Measurements from ENCODE around the gene CAPN10. TPM values are rescaled to one million over a fixed set of nuclear protein-coding genes. Genes with fewer than 3 reads are reported as not detected.

CAPN10 gene
- total RNA-seq, 1 experiment from 2014 or later = 27.8 TPM

- Mint-ChIP-seq H3K9me3 (ENCODE audit: unreplicated experiment) (peaks cover 16% of the 10 kb centered on the region), H3K4me1 (ENCODE audit: low read depth, unreplicated experiment) (no peaks in the 10 kb centered on the region), H3K27me3 (ENCODE audit: insufficient read depth, unreplicated experiment) (no peaks in the 10 kb centered on the region), H3K36me3 (ENCODE audit: insufficient read depth, unreplicated experiment) (peaks cover 6% of the 10 kb centered on the region), H3K27ac (ENCODE audit: unreplicated experiment) (no peak overlapping the region), H3K4me3 (ENCODE audit: unreplicated experiment) (no peak overlapping the region)
- no peak overlapping the region for H3K4me3 ChIP-seq (ENCODE audit: low read depth, low read length)
- TF ChIP-seq CTCF (IDR thresholded peaks at IDR 0.05; ENCODE audit: insufficient read depth in 1 of 2, low read depth in 1 of 2, low read length in 1 of 2, severe bottlenecking in 1 of 2, unreplicated experiment in 1 of 2) = no peak
- no peaks in the 10 kb centered on the region; the same call in none of the 2 replicates for H3K36me3 ChIP-seq (ENCODE audit: control insufficient read depth, insufficient read depth, low read length)
- CTCF ChIA-PET = no interaction called here
- intact Hi-C loops (cut with micrococcal nuclease; ENCODE audit: unreplicated experiment) = no loop called here
- no peaks in the 10 kb centered on the region for H3K27me3 ChIP-seq (replicated peaks; ENCODE audit: control insufficient read depth, insufficient read depth, low read length)
- H3K9me3 ChIP-seq = 0 out of 2 replicates have a peak, but pooled peaks cover 3% of the 10 kb centered on the region
- BruUV-seq (replicated peaks) = no TSS peak
- peak in 1 of 2 experiments; percentile 26 for DNase-seq
- POLR2A ChIA-PET = no interaction called here
- H3K4me1 ChIP-seq = no peaks in the 10 kb centered on the region
These were observed 43.6 kb downstream of the CAPN10 start for GRCh38 chr2:240629968-240630770.

DNA sequence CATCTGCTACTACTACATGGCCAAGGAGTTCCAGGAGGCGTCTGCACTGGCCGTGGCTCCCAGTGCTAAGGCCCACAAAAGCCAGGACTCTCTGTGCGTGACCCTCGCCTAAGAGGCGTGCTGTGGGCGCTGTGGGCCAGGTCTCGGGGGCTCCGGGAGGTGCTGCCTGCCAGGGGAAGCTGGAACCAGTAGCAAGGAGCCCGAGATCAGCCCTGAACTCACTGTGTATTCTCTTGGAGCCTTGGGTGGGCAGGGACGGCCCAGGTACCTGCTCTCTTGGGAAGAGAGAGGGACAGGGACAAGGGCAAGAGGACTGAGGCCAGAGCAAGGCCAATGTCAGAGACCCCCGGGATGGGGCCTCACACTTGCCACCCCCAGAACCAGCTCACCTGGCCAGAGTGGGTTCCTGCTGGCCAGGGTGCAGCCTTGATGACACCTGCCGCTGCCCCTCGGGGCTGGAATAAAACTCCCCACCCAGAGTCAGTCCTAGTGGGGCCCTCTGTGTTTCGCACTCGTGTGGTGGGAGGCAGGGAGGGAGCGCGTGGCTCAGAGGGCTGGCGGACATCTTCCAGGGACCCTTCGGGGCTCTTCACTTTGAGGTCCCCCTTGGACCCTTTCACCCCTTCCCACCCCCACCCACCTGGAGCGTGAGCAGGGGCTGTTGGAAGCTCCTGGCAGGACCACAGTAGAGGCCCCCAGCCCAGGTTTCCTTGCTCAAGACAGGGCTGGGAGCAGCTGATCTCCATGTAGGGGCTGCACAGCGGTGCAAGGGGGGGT lies 44.4 kb downstream of the CAPN10 start:
- H3K27ac Mint-ChIP-seq (ENCODE audit: unreplicated experiment) = no peak overlapping the region
- DNase-seq = no peak
- no TSS peak for BruUV-seq (replicated peaks)
- H3K4me3 Mint-ChIP-seq (ENCODE audit: unreplicated experiment) = no peak overlapping the region
- H3K27me3 Mint-ChIP-seq (ENCODE audit: insufficient read depth, unreplicated experiment) = no peaks in the 10 kb centered on the region
- ChIA-PET CTCF (no interaction called here), POLR2A (no interaction called here)
- H3K9me3 Mint-ChIP-seq (ENCODE audit: unreplicated experiment) = peaks cover 16% of the 10 kb centered on the region
- TF ChIP-seq CTCF (IDR thresholded peaks at IDR 0.05; ENCODE audit: insufficient read depth in 1 of 2, low read depth in 1 of 2, low read length in 1 of 2, severe bottlenecking in 1 of 2, unreplicated experiment in 1 of 2) = no peak
- Histone ChIP-seq H3K9me3 (0 out of 2 replicates have a peak, but pooled peaks cover 3% of the 10 kb centered on the region), H3K4me1 (no peaks in the 10 kb centered on the region), H3K27me3 (replicated peaks; ENCODE audit: control insufficient read depth, insufficient read depth, low read length) (no peaks in the 10 kb centered on the region), H3K4me3 (ENCODE audit: low read depth, low read length) (no peak overlapping the region), H3K36me3 (ENCODE audit: control insufficient read depth, insufficient read depth, low read length) (no peaks in the 10 kb centered on the region; the same call in none of the 2 replicates)
- H3K4me1 Mint-ChIP-seq (ENCODE audit: low read depth, unreplicated experiment) = no peaks in the 10 kb centered on the region
- intact Hi-C loops (cut with micrococcal nuclease; ENCODE audit: unreplicated experiment) = no loop called here
- peaks cover 6% of the 10 kb centered on the region for H3K36me3 Mint-ChIP-seq (ENCODE audit: insufficient read depth, unreplicated experiment)

DNA sequence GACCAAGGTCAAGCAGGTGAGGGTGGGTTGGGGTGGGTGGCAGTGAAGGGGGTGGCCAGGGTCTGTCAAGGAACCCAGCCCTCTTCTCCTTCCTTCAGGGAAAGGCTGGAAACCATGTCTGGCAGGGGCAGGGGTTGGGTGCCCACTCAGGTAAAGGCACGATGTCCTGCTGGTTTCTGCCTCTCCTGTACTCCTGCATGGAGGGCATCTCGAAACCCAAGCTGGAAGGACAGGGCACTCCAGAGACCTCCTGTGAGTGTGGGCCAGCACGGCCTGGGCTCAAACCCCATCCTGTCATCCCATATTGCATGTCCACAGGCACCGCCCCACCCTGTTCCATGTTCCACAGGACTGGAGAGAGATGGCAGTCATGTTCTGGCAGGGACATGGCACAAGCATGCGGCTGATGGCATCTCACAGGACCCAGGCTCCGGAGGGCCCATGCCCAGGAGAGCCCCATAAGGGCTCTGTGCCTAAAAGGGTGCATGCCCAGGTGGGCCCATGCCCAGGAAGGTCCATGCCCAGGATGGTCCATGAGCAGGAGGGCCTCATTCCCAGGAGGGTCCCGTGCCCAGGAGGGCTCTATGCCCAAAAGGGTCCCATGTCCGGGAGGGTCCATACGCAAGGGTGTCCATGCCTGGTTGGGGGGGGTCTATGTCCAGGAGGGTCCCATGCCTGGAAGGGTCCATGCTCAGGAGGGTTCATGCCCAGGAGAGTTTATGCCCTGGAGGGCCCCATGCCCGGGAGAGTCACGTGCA lies 45.2 kb downstream of the CAPN10 start:
- TF ChIP-seq CTCF (IDR thresholded peaks at IDR 0.05; ENCODE audit: insufficient read depth in 1 of 2, low read depth in 1 of 2, low read length in 1 of 2, severe bottlenecking in 1 of 2, unreplicated experiment in 1 of 2) = no peak
- intact Hi-C loops (cut with micrococcal nuclease; ENCODE audit: unreplicated experiment) = no loop called here
- H3K4me1 Mint-ChIP-seq (ENCODE audit: low read depth, unreplicated experiment) = no peaks in the 10 kb centered on the region
- ChIA-PET POLR2A (no interaction called here), CTCF (no interaction called here)
- no peak for DNase-seq
- Histone ChIP-seq H3K4me3 (ENCODE audit: low read depth, low read length) (no peak overlapping the region), H3K9me3 (0 out of 2 replicates have a peak, but pooled peaks cover 3% of the 10 kb centered on the region), H3K36me3 (ENCODE audit: control insufficient read depth, insufficient read depth, low read length) (no peaks in the 10 kb centered on the region; the same call in none of the 2 replicates), H3K4me1 (no peaks in the 10 kb centered on the region), H3K27me3 (replicated peaks; ENCODE audit: control insufficient read depth, insufficient read depth, low read length) (no peaks in the 10 kb centered on the region)
- peaks cover 16% of the 10 kb centered on the region for H3K9me3 Mint-ChIP-seq (ENCODE audit: unreplicated experiment)
- peaks cover 6% of the 10 kb centered on the region for H3K36me3 Mint-ChIP-seq (ENCODE audit: insufficient read depth, unreplicated experiment)
- H3K27me3 Mint-ChIP-seq (ENCODE audit: insufficient read depth, unreplicated experiment) = no peaks in the 10 kb centered on the region
- H3K27ac Mint-ChIP-seq (ENCODE audit: unreplicated experiment) = no peak overlapping the region
- no peak overlapping the region for H3K4me3 Mint-ChIP-seq (ENCODE audit: unreplicated experiment)
- BruUV-seq (replicated peaks) = no TSS peak
